SK-N-SH treated with all-trans-retinoic acid at 6 μM for 48 hours (cell line): ENCODE measurements around the gene PIK3R3.

Source experiments
- ARNTL ChIP-seq: fragments of 450-650 bp; formaldehyde crosslinking; IDR thresholded peaks from 2 replicates; pipeline ENCODE4 v1.5.0; 2020; ENCODE audit warnings: low read depth, mild to moderate bottlenecking, moderate library complexity, borderline replicate concordance
- CREB5 ChIP-seq: fragments of 250-450 bp; sonication (Bioruptor Pico); IDR thresholded peaks from 2 replicates; pipeline ENCODE4 v1.5.1; 2020; ENCODE audit warnings: low read depth, mild to moderate bottlenecking, moderate library complexity
- ESRRG ChIP-seq: fragments of 250-450 bp; sonication (Bioruptor Pico); IDR thresholded peaks from 2 replicates; pipeline ENCODE4 v1.6.1; 2021; ENCODE audit warnings: mild to moderate bottlenecking
- PATZ1 ChIP-seq: fragments of 250-450 bp; sonication (Bioruptor Pico); IDR thresholded peaks from 2 replicates; pipeline ENCODE4 v1.8.0; 2020; ENCODE audit warnings: mild to moderate bottlenecking, moderate library complexity, borderline replicate concordance
- PPARA ChIP-seq: fragments of 250-450 bp; sonication (Bioruptor Pico); IDR thresholded peaks from 2 replicates; pipeline ENCODE4 v1.5.0; 2020; ENCODE audit warnings: mild to moderate bottlenecking, borderline replicate concordance
- RARB ChIP-seq: fragments of 250-450 bp; sonication (Bioruptor Pico); IDR thresholded peaks from 2 replicates; pipeline ENCODE4 v1.8.0; 2021; ENCODE audit warnings: mild to moderate bottlenecking, moderate library complexity
- SNAI2 ChIP-seq: fragments of 250-450 bp; sonication (Bioruptor Pico); IDR thresholded peaks from 2 replicates; pipeline ENCODE4 v1.5.0; 2020; ENCODE audit warnings: mild to moderate bottlenecking, moderate library complexity
- TCF4 ChIP-seq: fragments of 250-450 bp; sonication (Bioruptor Pico); IDR thresholded peaks from 2 replicates; pipeline ENCODE4 v1.8.0; 2021; ENCODE audit warnings: mild to moderate bottlenecking, moderate library complexity, borderline replicate concordance
- TOX ChIP-seq: fragments of 250-450 bp; sonication (Bioruptor Pico); IDR thresholded peaks from 2 replicates; pipeline ENCODE4 v1.8.0; 2021; ENCODE audit warnings: mild to moderate bottlenecking, moderate library complexity, borderline replicate concordance
- ZC3H10 ChIP-seq: fragments of 250-450 bp; sonication (Bioruptor Pico); IDR thresholded peaks from 2 replicates; pipeline ENCODE4 v1.5.1; 2021; ENCODE audit warnings: mild to moderate bottlenecking, moderate library complexity
- ZFP3 ChIP-seq: fragments of 250-450 bp; sonication (Bioruptor Pico); IDR thresholded peaks from 2 replicates; pipeline ENCODE4 v1.5.0; 2020; ENCODE audit warnings: mild to moderate bottlenecking, moderate library complexity
- ZFP30 ChIP-seq: fragments of 450-650 bp; formaldehyde crosslinking; IDR thresholded peaks from 2 replicates; pipeline ENCODE4 v1.5.0; 2022; ENCODE audit warnings: mild to moderate bottlenecking, moderate library complexity
- ZNF70 ChIP-seq: fragments of 450-650 bp; formaldehyde crosslinking; IDR thresholded peaks from 2 replicates; pipeline ENCODE4 v1.5.0; 2020; ENCODE audit warnings: mild to moderate bottlenecking, moderate library complexity
- ZNF8 ChIP-seq: fragments of 450-650 bp; formaldehyde crosslinking; IDR thresholded peaks from 2 replicates; pipeline ENCODE4 v1.5.0; 2020; ENCODE audit warnings: mild to moderate bottlenecking, moderate library complexity

- TF ChIP-seq PATZ1 (CRISPR knock-in tag), result no peak
- no peak for TF ChIP-seq SNAI2 (CRISPR knock-in tag)
- TF ChIP-seq CREB5, result no peak
- TF ChIP-seq TCF4 (CRISPR knock-in tag), result no peak
- no peak for TF ChIP-seq ARNTL (CRISPR knock-in tag)
- no peak for TF ChIP-seq ZNF70 (CRISPR knock-in tag)
- no peak for TF ChIP-seq ESRRG (CRISPR knock-in tag)
- no peak for TF ChIP-seq ZC3H10
- no peak for TF ChIP-seq ZFP3 (CRISPR knock-in tag)
- TF ChIP-seq ZNF8, result no peak
- no peak for TF ChIP-seq RARB
- TF ChIP-seq PPARA (CRISPR knock-in tag), result no peak
- no peak for TF ChIP-seq TOX (CRISPR knock-in tag)
- TF ChIP-seq ZFP30, result no peak
These were observed 67.0 kb downstream of the PIK3R3 start for GRCh38 chr1:46065405-46065804.
